Sigmoid colon (tissue), 7 donors: ENCODE measurements around the gene CNOT10. TPM values are rescaled to one million over a fixed set of nuclear protein-coding genes. Genes with fewer than 3 reads are reported as not detected.

ENCODE experiments used
- DNase-seq: peaks from one replicate; pipeline ENCODE4 v3.0.0-alpha.2; 2019
- H3K27ac ChIP-seq, 4 donors: fragments of 200-600 bp; sonication (generic); one replicate each; pipeline ENCODE4 v1.5.1; 2016 to 2019; ENCODE audit warnings: mild to moderate bottlenecking in 1 of 4
- H3K27me3 ChIP-seq, 3 donors: fragments of 200-600 bp; sonication (generic); one replicate each; pipeline ENCODE4 v1.5.1; 2019; ENCODE audit warnings: mild to moderate bottlenecking in 1 of 3
- H3K36me3 ChIP-seq, 4 donors: fragments of 200-600 bp; sonication (generic); one replicate each; pipeline ENCODE4 v1.5.1; 2016 to 2019
- H3K4me1 ChIP-seq, 4 donors: fragments of 200-600 bp; sonication (generic); one replicate each; pipeline ENCODE4 v1.5.1; 2017 to 2019
- H3K4me3 ChIP-seq, 4 donors: fragments of 200-600 bp; sonication (generic); one replicate each; pipeline ENCODE4 v1.5.1; 2017 to 2019; ENCODE audit warnings: mild to moderate bottlenecking in 2 of 4, moderate library complexity in 1 of 4
- H3K9me3 ChIP-seq, 4 donors: fragments of 200-600 bp in 3 of 4; sonication (generic) in 3 of 4; one replicate each; pipeline versions ENCODE4 v1.5.1 to v1.6.1; 2013 to 2019
- CTCF ChIP-seq, 4 experiments: fragments of 450-650 bp in 3 of 4; fragments of 200-600 bp in 1 of 4; IDR thresholded peaks; one replicate each; pipeline ENCODE4 v1.5.1; 2016 to 2019; ENCODE audit warnings: antibody characterized with exemption in 4 of 4, mild to moderate bottlenecking in 3 of 4, moderate library complexity in 2 of 4
- EP300 ChIP-seq, 4 donors: sonication (generic); formaldehyde crosslinking; IDR thresholded peaks; one replicate each; pipeline ENCODE4 v1.6.1; 2017; ENCODE audit warnings: antibody characterized with exemption in 4 of 4
- POLR2A ChIP-seq, 2 donors: fragments of 450-650 bp; IDR thresholded peaks; one replicate each; pipeline ENCODE4 v1.6.1; 2016; ENCODE audit warnings: antibody characterized with exemption in 2 of 2, mild to moderate bottlenecking in 2 of 2, moderate library complexity in 2 of 2
- POLR2AphosphoS5 ChIP-seq, 4 donors: sonication (generic); formaldehyde crosslinking; IDR thresholded peaks; one replicate each; pipeline ENCODE4 v1.6.1; 2017; ENCODE audit warnings: antibody characterized with exemption in 4 of 4
- WGBS, 2 donors: extraction: QIAGEN DNeasy Blood & Tissue Kit; methylation state at CpG; one replicate each; pipeline ENCODE4 v1.1.7; 2013; 5-methylcytosine and 5-hydroxymethylcytosine counted together
- intact Hi-C: fragments of 100-400 bp; cut with DNase I; formaldehyde crosslinking; loops from one replicate; pipeline ENCODE4 v1.15.1; 2023
- polyA plus RNA-seq, 3 donors: library from polyadenylated mRNA; stranded (reverse); fragments of 200-250 nt; gene quantifications; one replicate each; pipeline ENCODE4 v1.2.3, GENCODE V29; 2013
- total RNA-seq, 4 donors: library from RNA; depleted of rRNA; stranded (reverse); fragments of >200 nt; gene quantifications; one replicate each; pipeline ENCODE4 v1.1.0, GENCODE V29; 2016
- donor health status: healthy with polysubstance abuse.
- donor health status: Bipolar disorder and iron deficiency.
- donor health status: healthy.

The CNOT10 gene
- total and polyA plus RNA-seq, 7 donors = 7.2 to 33.5 (median 18.6) TPM

- H3K27me3 ChIP-seq = no peaks in the 10 kb centered on the region
- no peak for DNase-seq
- TF ChIP-seq EP300 (IDR thresholded peaks at IDR 0.05) (no peak), CTCF (IDR thresholded peaks at IDR 0.05) (no peak), POLR2A (IDR thresholded peaks at IDR 0.05) (no peak), POLR2AphosphoS5 (IDR thresholded peaks at IDR 0.05) (no peak)
- H3K9me3 ChIP-seq = no peaks in the 10 kb centered on the region
- peaks cover 0 to 31% (median 7%) of the 10 kb centered on the region in 4 donors for H3K36me3 ChIP-seq
- intact Hi-C loops = no loop called here
- H3K4me3 ChIP-seq = no peak overlapping the region
- WGBS, 2 donors = 18 to 60% methylated on average over 2 of the region's 2 CpGs
- H3K27ac ChIP-seq = no peak overlapping the region
- no peaks in the 10 kb centered on the region for H3K4me1 ChIP-seq
Measured at GRCh38 chr3:32743934-32744333, 58.9 kb downstream of the CNOT10 start.

GRCh38 chr3:32751377-32751776 is 66.4 kb downstream of the CNOT10 start:
- Histone ChIP-seq H3K27ac (no peak overlapping the region), H3K27me3 (no peaks in the 10 kb centered on the region), H3K4me1 (no peaks in the 10 kb centered on the region), H3K9me3 (no peaks in the 10 kb centered on the region), H3K36me3 (peaks cover 0 to 20% (median 0%) of the 10 kb centered on the region in 4 donors), H3K4me3 (no peak overlapping the region)
- intact Hi-C loops = no loop called here
- WGBS, 2 donors = 98 to 99% methylated on average over 1 of the region's 1 CpG
- no peak for DNase-seq
- TF ChIP-seq POLR2A (IDR thresholded peaks at IDR 0.05) = no peak
- TF ChIP-seq POLR2AphosphoS5 (IDR thresholded peaks at IDR 0.05) = no peak
- TF ChIP-seq CTCF (IDR thresholded peaks at IDR 0.05) = no peak
- no peak for TF ChIP-seq EP300 (IDR thresholded peaks at IDR 0.05)

- WGBS, 2 donors = 75 to 89% methylated on average over 3 of the region's 3 CpGs
- Histone ChIP-seq H3K36me3 (peaks cover 0 to 37% (median 3%) of the 10 kb centered on the region in 4 donors), H3K4me3 (no peak overlapping the region), H3K9me3 (no peaks in the 10 kb centered on the region), H3K27me3 (no peaks in the 10 kb centered on the region), H3K4me1 (no peaks in the 10 kb centered on the region), H3K27ac (no peak overlapping the region)
- intact Hi-C loops = no loop called here
- DNase-seq = no peak
- TF ChIP-seq POLR2AphosphoS5 (IDR thresholded peaks at IDR 0.05) (no peak), POLR2A (IDR thresholded peaks at IDR 0.05) (no peak)
Measured at GRCh38 chr3:32755761-32756160, 70.8 kb downstream of the CNOT10 start.

- Histone ChIP-seq H3K27ac (no peak overlapping the region), H3K9me3 (no peaks in the 10 kb centered on the region), H3K36me3 (peaks cover 0 to 35% (median 6%) of the 10 kb centered on the region in 4 donors), H3K4me1 (no peaks in the 10 kb centered on the region), H3K4me3 (no peak overlapping the region), H3K27me3 (no peaks in the 10 kb centered on the region)
- intact Hi-C loops = no loop called here
- no peak for DNase-seq
- WGBS, 2 donors = 86 to 89% methylated on average over 2 of the region's 2 CpGs
- TF ChIP-seq CTCF (IDR thresholded peaks at IDR 0.05) (no peak), EP300 (IDR thresholded peaks at IDR 0.05) (no peak), POLR2A (IDR thresholded peaks at IDR 0.05) (no peak), POLR2AphosphoS5 (IDR thresholded peaks at IDR 0.05) (no peak)
Measured at GRCh38 chr3:32757618-32758374, 72.8 kb downstream of the CNOT10 start.

- Histone ChIP-seq H3K36me3 (peaks cover 0 to 35% (median 9%) of the 10 kb centered on the region in 4 donors), H3K4me3 (no peak overlapping the region), H3K9me3 (no peaks in the 10 kb centered on the region), H3K4me1 (no peaks in the 10 kb centered on the region), H3K27ac (no peak overlapping the region), H3K27me3 (no peaks in the 10 kb centered on the region)
- intact Hi-C loops = no loop called here
- TF ChIP-seq POLR2AphosphoS5 (IDR thresholded peaks at IDR 0.05) (no peak), EP300 (IDR thresholded peaks at IDR 0.05) (no peak), POLR2A (IDR thresholded peaks at IDR 0.05) (no peak), CTCF (IDR thresholded peaks at IDR 0.05) (no peak)
- no peak for DNase-seq
Measured at GRCh38 chr3:32758375-32758753, 73.4 kb downstream of the CNOT10 start.
